D721Med (cell line): ENCODE measurements around the gene PDLIM1.

ENCODE experiments used
- DNase-seq: peaks from one replicate; pipeline ENCODE4 v3.0.0; 2011; ENCODE audit warnings: low spot score; ENCODE audit not compliant: insufficient read length
- FAIRE-seq: peaks from 2 replicates; lab custom pipeline; 2011; peaks lifted over from hg19 to GRCh38; lab: Jason Lieb, UNC
- CTCF ChIP-seq: IDR thresholded peaks from 2 replicates; pipeline ENCODE4 v1.5.1; 2012; ENCODE audit warnings: mild to moderate bottlenecking, control low read depth; ENCODE audit not compliant: insufficient read depth; ENCODE audit errors: missing control alignments

Gene PDLIM1

GRCh38 chr10:95300022-95300539, 9.3 kb upstream of the PDLIM1 start:
- FAIRE-seq (no peak), DNase-seq (no peak)
- no peak for TF ChIP-seq CTCF

- DNase-seq = no peak
- no peak for TF ChIP-seq CTCF
- no peak for FAIRE-seq
These were observed 6.6 kb upstream of the PDLIM1 start for GRCh38 chr10:95297402-95297801.

- DNase-seq (no peak), FAIRE-seq (no peak)
- TF ChIP-seq CTCF = no peak
These were observed 6.0 kb upstream of the PDLIM1 start for GRCh38 chr10:95296764-95297163.

GRCh38 chr10:95295031-95295755, 4.4 kb upstream of the PDLIM1 start:
- no peak for FAIRE-seq
- no peak for DNase-seq

GRCh38 chr10:95293631-95294030, 2.8 kb upstream of the PDLIM1 start:
- FAIRE-seq (no peak), DNase-seq (no peak)
- no peak for TF ChIP-seq CTCF

More at GRCh38 chr10:95295031-95295755, 4.4 kb upstream of the PDLIM1 start:
- TF ChIP-seq CTCF = no peak

- no peak for DNase-seq
- no peak for FAIRE-seq
- TF ChIP-seq CTCF = no peak
These were observed 699 bp upstream of the PDLIM1 start for GRCh38 chr10:95291365-95292039.
